GM12878 (cell line): ENCODE measurements around the gene CSRP2. TPM values are rescaled to one million over a fixed set of nuclear protein-coding genes. Genes with fewer than 3 reads are reported as not detected.

Experiments used
- ATAC-seq: fragments of 200-7000 bp; cut with Tn5 transposase; 3 replicates; pipeline ENCODE4 v1.9.1; 2020; ENCODE audit warnings: mild to moderate bottlenecking, moderate library complexity
- BruUV-seq: library from RNA; stranded (reverse); fragments of 400-500 nt; replicated peaks from 2 replicates; lab custom pipeline; 2021; lab: Mats Ljungman, UMichigan
- CTCF ChIA-PET: fragments of 300-600 bp; sonication (Branson Sonifier 250); formaldehyde crosslinking; extraction: SDS; loops from one replicate; lab custom pipeline; 2021; ENCODE audit warnings: inconsistent platforms; lab: Yijun Ruan, JAX
- POLR2A ChIA-PET: fragments of 350-600 bp; formaldehyde crosslinking; extraction: SDS; loops from one replicate; lab custom pipeline; 2021; ENCODE audit warnings: inconsistent platforms; lab: Charles Lee
- RAD21 ChIA-PET: fragments of 300-600 bp; sonication (Branson Sonifier 250); formaldehyde crosslinking; loops from one replicate; lab custom pipeline; 2023; ENCODE audit warnings: antibody characterized with exemption; ENCODE audit not compliant: unreplicated experiment; lab: Charles Lee
- SMC1A ChIA-PET: fragments of 300-600 bp; sonication (Branson Sonifier 250); formaldehyde crosslinking; loops from one replicate; lab custom pipeline; 2023; ENCODE audit not compliant: unreplicated experiment, uncharacterized antibody; lab: Charles Lee
- DNase-seq: peaks from one replicate; pipeline ENCODE4 v3.0.0-alpha.2; 2011; ENCODE audit warnings: low read depth, low spot score
- FAIRE-seq: peaks from 3 replicates; lab custom pipeline; 2011; peaks lifted over from hg19 to GRCh38; lab: Jason Lieb, UNC
- H2AFZ ChIP-seq: 2 replicates; pipeline ENCODE4 v1.6.0; 2011; ENCODE audit warnings: low read depth, low read length, control low read depth; ENCODE audit not compliant: control insufficient read depth
- H3K27ac ChIP-seq: 2 replicates; pipeline ENCODE4 v1.5.1; 2011; ENCODE audit warnings: control low read depth; ENCODE audit not compliant: control insufficient read depth, insufficient read depth
- H3K27me3 ChIP-seq, 2 experiments: replicated peaks in 1 of 2; 2 replicates each; pipeline versions ENCODE4 v1.6.0 to v1.6.1; 2011; ENCODE audit warnings: low read length in 1 of 2; ENCODE audit not compliant: control insufficient read depth in 2 of 2, insufficient read depth in 2 of 2
- H3K36me3 ChIP-seq, 2 experiments: 2 replicates each; pipeline ENCODE4 v1.5.1; 2011; ENCODE audit warnings: low read length in 1 of 2; ENCODE audit not compliant: control insufficient read depth in 2 of 2, insufficient read depth in 2 of 2
- H3K4me1 ChIP-seq: 2 replicates; pipeline ENCODE4 v1.6.1; 2011; ENCODE audit warnings: mild to moderate bottlenecking, low read length, moderate library complexity, mixed read lengths; ENCODE audit not compliant: control insufficient read depth, insufficient read depth
- H3K4me2 ChIP-seq: 2 replicates; pipeline ENCODE4 v1.6.0; 2011; ENCODE audit warnings: control low read depth; ENCODE audit not compliant: control insufficient read depth, insufficient read depth
- H3K4me3 ChIP-seq: fragments of 200-600 bp; sonication (generic); 2 replicates; pipeline ENCODE4 v1.5.1; 2016
- H3K79me2 ChIP-seq: 2 replicates; pipeline ENCODE4 v1.6.0; 2011; ENCODE audit warnings: low read length; ENCODE audit not compliant: control insufficient read depth, insufficient read depth
- H3K9ac ChIP-seq: 2 replicates; pipeline ENCODE4 v1.8.0; 2011; ENCODE audit warnings: low read length, control low read depth, mixed read lengths; ENCODE audit not compliant: control insufficient read depth, insufficient read depth
- H3K9me3 ChIP-seq: replicated peaks from 3 replicates; pipeline ENCODE4 v1.5.1; 2011; ENCODE audit warnings: mild to moderate bottlenecking, low read length; ENCODE audit not compliant: control insufficient read depth, insufficient read depth
- H4K20me1 ChIP-seq: 2 replicates; pipeline ENCODE4 v1.6.0; 2011; ENCODE audit not compliant: control insufficient read depth, insufficient read depth
- CHD4 ChIP-seq: fragments of 200-600 bp; sonication (generic); IDR thresholded peaks from 2 replicates; pipeline ENCODE4 v1.6.1; 2016; ENCODE audit warnings: mild to moderate bottlenecking
- E2F8 ChIP-seq: fragments of 450-650 bp; IDR thresholded peaks from 2 replicates; pipeline ENCODE4 v1.6.1; 2018; ENCODE audit warnings: mild to moderate bottlenecking, low read depth, moderate library complexity; ENCODE audit not compliant: partially characterized antibody
- HCFC1 ChIP-seq: fragments of 150-350 bp; IDR thresholded peaks from 2 replicates; pipeline ENCODE4 v1.6.1; 2014; ENCODE audit warnings: low read length
- HDAC2 ChIP-seq: fragments of 200-600 bp; sonication (generic); IDR thresholded peaks from 2 replicates; pipeline ENCODE4 v1.6.1; 2017
- NFYB ChIP-seq: IDR thresholded peaks from 2 replicates; pipeline ENCODE4 v1.6.1; 2011; ENCODE audit warnings: low read depth, mild to moderate bottlenecking, low read length, improper control_type of control experiment, moderate library complexity; ENCODE audit not compliant: insufficient read depth
- RELB ChIP-seq: fragments of 450-650 bp; IDR thresholded peaks from 2 replicates; pipeline ENCODE4 v1.6.1; 2017; ENCODE audit warnings: low read depth, mild to moderate bottlenecking, moderate library complexity
- REST ChIP-seq: IDR thresholded peaks from 2 replicates; pipeline ENCODE4 v1.6.1; 2012; ENCODE audit warnings: mild to moderate bottlenecking, low read depth, low read length
- ZNF207 ChIP-seq: fragments of 450-650 bp; IDR thresholded peaks from 2 replicates; pipeline ENCODE4 v1.6.1; 2014; ENCODE audit warnings: antibody characterized with exemption, mild to moderate bottlenecking, borderline replicate concordance
- WGBS: methylation state at CpG from one replicate; pipeline ENCODE4 v1.1.6; 2016; ENCODE audit warnings: low lambda C conversion rate; ENCODE audit not compliant: insufficient replicate concordance, insufficient coverage; ENCODE audit errors: missing lambda C conversion rate; 5-methylcytosine and 5-hydroxymethylcytosine counted together
- in situ Hi-C: fragments of 300-500 bp; cut with MboI; formaldehyde crosslinking; loops from 9 replicates; pipeline ENCODE4 v1.14.3; 2018; ENCODE audit warnings: mixed read lengths
- intact Hi-C: fragments of 100-400 bp; cut with micrococcal nuclease; formaldehyde crosslinking; loops from one replicate; pipeline ENCODE4 v1.14.2; 2022; ENCODE audit not compliant: unreplicated experiment
- polyA plus RNA-seq, 11 experiments: library from polyadenylated mRNA; depleted of rRNA in 4 of 11; unstranded in 6 of 11; stranded (reverse) in 5 of 11; fragments of >200 nt; fragmentation: Nextera tagmentation in 4 of 11; fragmentation: Illumina TruSeq in 1 of 11; extraction: Ambion mirVana in 4 of 11; extraction: Trizol in 1 of 11; gene quantifications; 1 replicate in 1 of 11; 2 replicates in 10 of 11; pipeline versions ENCODE4 v1.2.1 to v1.2.3, GENCODE V29; 2011 to 2016; ENCODE audit warnings: inconsistent platforms in 2 of 11, missing spikeins in 2 of 11, low read depth in 1 of 11
- total RNA-seq, 4 experiments: library from RNA; depleted of rRNA in 3 of 4; stranded (reverse); fragments of >200 nt in 3 of 4; fragmentation: Illumina TruSeq in 1 of 4; extraction: Trizol in 1 of 4; gene quantifications; 2 replicates each; pipeline versions ENCODE4 v1.2.1 to v1.2.3, GENCODE V29; 2013 to 2021

CSRP2 gene
- total and polyA plus RNA-seq, 10 of the 15 experiments (the other 5 are each of a cell fraction or from before 2014, with no cell fraction given), result 0.08 to 1.6 (median 0.52) TPM

GRCh38 chr12:76866151-76866567 lies 12.7 kb downstream of the CSRP2 start:
- FAIRE-seq, result no peak
- no peak overlapping the region for H2AFZ ChIP-seq
- CTCF ChIA-PET, result interaction anchor here (1.2 kb wide), 1 partner anchor 9 kb away, joined by 3 read pairs; no protein-coding TSS in a partner anchor
- SMC1A ChIA-PET, result interaction anchor here (0.9 kb wide), 1 partner anchor 54 kb away, joined by 3 read pairs; no protein-coding TSS in a partner anchor
- intact Hi-C loops, result no loop called here
- H3K4me2 ChIP-seq, result no peak overlapping the region
- POLR2A ChIA-PET, result no interaction called here
- no peak for DNase-seq
- no peaks in the 10 kb centered on the region; the same call in 1 of the 2 replicates for H3K4me1 ChIP-seq
- H3K36me3 ChIP-seq, result no peaks in the 10 kb centered on the region
- H3K9ac ChIP-seq, result no peak overlapping the region
- RAD21 ChIA-PET, result no interaction called here
- no peaks in the 10 kb centered on the region for H3K9me3 ChIP-seq
- no peak for ATAC-seq
- TF ChIP-seq ZNF207, result no peak
- no peak for TF ChIP-seq HCFC1
- no peak for TF ChIP-seq HDAC2
- no peak for TF ChIP-seq CHD4
- TF ChIP-seq RELB, result no peak
- no TSS peak for BruUV-seq
- 89% methylated on average over 8 of the region's 8 CpGs for WGBS
- no peaks in the 10 kb centered on the region for H4K20me1 ChIP-seq
- no peaks in the 10 kb centered on the region for H3K27me3 ChIP-seq
- no peaks in the 10 kb centered on the region for H3K79me2 ChIP-seq
- H3K4me3 ChIP-seq, result no peak overlapping the region
- in situ Hi-C loops, result no loop called here
- H3K27ac ChIP-seq, result no peak overlapping the region

- 2% methylated on average over 2 of the region's 2 CpGs for WGBS
- ATAC-seq (peak; percentile 83), FAIRE-seq (peak; percentile 57), DNase-seq (no peak)
- Histone ChIP-seq H3K27ac (no peak overlapping the region), H3K4me3 (no peak overlapping the region), H3K79me2 (no peaks in the 10 kb centered on the region), H4K20me1 (no peaks in the 10 kb centered on the region), H3K9ac (no peak overlapping the region), H2AFZ (no peak overlapping the region), H3K9me3 (no peaks in the 10 kb centered on the region), H3K36me3 (no peaks in the 10 kb centered on the region; a peak in 1 of 4 replicates), H3K27me3 (no peaks in the 10 kb centered on the region), H3K4me2 (peak overlapping the region; percentile 4; the same call in 1 of the 2 replicates), H3K4me1 (no peaks in the 10 kb centered on the region; the same call in 1 of the 2 replicates)
- ChIA-PET POLR2A (no interaction called here), RAD21 (no interaction called here), SMC1A (no interaction called here), CTCF (no interaction called here)
- intact Hi-C loops (no loop called here), in situ Hi-C loops (no loop called here)
- no TSS peak for BruUV-seq
- TF ChIP-seq NFYB, result no peak
- TF ChIP-seq REST, result no peak
- TF ChIP-seq E2F8, result no peak
- no peak for TF ChIP-seq HDAC2
Measured at GRCh38 chr12:76864791-76865400, 13.9 kb downstream of the CSRP2 start.
